ENCODE results near the gene PLAAT1.
A peak's percentile ranks its signal among the peaks of the same experiment; 100 is the strongest.

Gene PLAAT1

GRCh38 chr3:193240850-193241706 is at the start of gene PLAAT1:
PLAAT1 (plus strand) TSS chr3:193241222; CDS start chr3:193255651, 14,429 bp downstream.
- peak; percentile 71; the same call in 1 of the 2 replicates for TF ChIP-seq ZBTB7A (IDR thresholded peaks at IDR 0.05; ENCODE audit: low read depth)
- TF ChIP-seq USF1 (IDR thresholded peaks at IDR 0.05), result 0 out of 2 replicates have a peak, but pooled peaks have one; percentile 5
- TF ChIP-seq FOXM1 (IDR thresholded peaks at IDR 0.05; ENCODE audit: borderline replicate concordance, low read depth), result no peak
- no peak for TF ChIP-seq RAD21 (IDR thresholded peaks at IDR 0.05; ENCODE audit: low read depth)
- TF ChIP-seq MAX (IDR thresholded peaks at IDR 0.05), result peak; percentile 93
- TF ChIP-seq REST (IDR thresholded peaks at IDR 0.05; ENCODE audit: low read depth), result no peak
- peak; percentile 1; the same call in 1 of the 2 replicates for TF ChIP-seq CEBPB (IDR thresholded peaks at IDR 0.05)
- peak; percentile 87 for TF ChIP-seq EGR1 (IDR thresholded peaks at IDR 0.05)
- peak; percentile 83 for TF ChIP-seq NFIC (IDR thresholded peaks at IDR 0.05)
- TF ChIP-seq CREB1 (IDR thresholded peaks at IDR 0.05; ENCODE audit: low read depth), result no peak
- no peak; the same call in 1 of the 2 replicates for TF ChIP-seq TEAD4 (IDR thresholded peaks at IDR 0.05)
- TF ChIP-seq TCF12 (IDR thresholded peaks at IDR 0.05; ENCODE audit: low read depth), result peak; percentile 54; the same call in 1 of the 2 replicates
- TF ChIP-seq EP300 (IDR thresholded peaks at IDR 0.05; ENCODE audit: borderline replicate concordance), result 0 out of 2 replicates have a peak, but pooled peaks have one; percentile 41
- TF ChIP-seq YY1 (IDR thresholded peaks at IDR 0.05; ENCODE audit: low read depth), result peak; percentile 33; the same call in 1 of the 2 replicates
- peak; percentile 45 for TF ChIP-seq TAF1 (IDR thresholded peaks at IDR 0.05; ENCODE audit: low read depth)

- TF ChIP-seq NFIC (IDR thresholded peaks at IDR 0.05), result no peak
- TF ChIP-seq YY1 (IDR thresholded peaks at IDR 0.05; ENCODE audit: low read depth), result no peak
- TF ChIP-seq EGR1 (IDR thresholded peaks at IDR 0.05), result no peak
- no peak for TF ChIP-seq USF1 (IDR thresholded peaks at IDR 0.05)
- TF ChIP-seq MAX (IDR thresholded peaks at IDR 0.05), result no peak
- no peak for TF ChIP-seq CEBPB (IDR thresholded peaks at IDR 0.05)
- no peak for TF ChIP-seq ZBTB7A (IDR thresholded peaks at IDR 0.05; ENCODE audit: low read depth)
- TF ChIP-seq TAF1 (IDR thresholded peaks at IDR 0.05; ENCODE audit: low read depth), result no peak
- no peak for TF ChIP-seq TEAD4 (IDR thresholded peaks at IDR 0.05)
- no peak for TF ChIP-seq CREB1 (IDR thresholded peaks at IDR 0.05; ENCODE audit: low read depth)
- TF ChIP-seq TCF12 (IDR thresholded peaks at IDR 0.05; ENCODE audit: low read depth), result no peak
- no peak for TF ChIP-seq FOXM1 (IDR thresholded peaks at IDR 0.05; ENCODE audit: borderline replicate concordance, low read depth)
- TF ChIP-seq RAD21 (IDR thresholded peaks at IDR 0.05; ENCODE audit: low read depth), result no peak
- no peak for TF ChIP-seq REST (IDR thresholded peaks at IDR 0.05; ENCODE audit: low read depth)
- no peak for TF ChIP-seq EP300 (IDR thresholded peaks at IDR 0.05; ENCODE audit: borderline replicate concordance)
These were observed 46.7 kb upstream of the PLAAT1 start for GRCh38 chr3:193194371-193194770.

GRCh38 chr3:193196746-193197145 is 44.3 kb upstream of the PLAAT1 start:
- no peak for TF ChIP-seq USF1 (IDR thresholded peaks at IDR 0.05)
- TF ChIP-seq MAX (IDR thresholded peaks at IDR 0.05), result no peak
- no peak for TF ChIP-seq FOXM1 (IDR thresholded peaks at IDR 0.05; ENCODE audit: borderline replicate concordance, low read depth)
- TF ChIP-seq NFIC (IDR thresholded peaks at IDR 0.05), result no peak

GRCh38 chr3:193207290-193208273 is 33.4 kb upstream of the PLAAT1 start:
- TF ChIP-seq EP300 (IDR thresholded peaks at IDR 0.05; ENCODE audit: borderline replicate concordance) (no peak), RAD21 (IDR thresholded peaks at IDR 0.05; ENCODE audit: low read depth) (no peak), CEBPB (IDR thresholded peaks at IDR 0.05) (peak; percentile 16; the same call in 1 of the 2 replicates), TEAD4 (IDR thresholded peaks at IDR 0.05) (peak; percentile 29; the same call in 1 of the 2 replicates), NFIC (IDR thresholded peaks at IDR 0.05) (0 out of 2 replicates have a peak, but pooled peaks have one; percentile 21), TCF12 (IDR thresholded peaks at IDR 0.05; ENCODE audit: low read depth) (no peak), TAF1 (IDR thresholded peaks at IDR 0.05; ENCODE audit: low read depth) (no peak)
